Osteoblast (primary cell): ENCODE data around the gene DDI2. TPM values are rescaled to one million over a fixed set of nuclear protein-coding genes. Genes with fewer than 3 reads are reported as not detected.

Source experiments
- DNase-seq: peaks from one replicate; pipeline ENCODE4 v3.0.0; 2011; ENCODE audit warnings: low spot score, mixed read lengths; ENCODE audit not compliant: insufficient read length; ENCODE audit errors: missing footprints
- H2AFZ ChIP-seq: 2 replicates; pipeline ENCODE4 v1.6.0; 2011; ENCODE audit warnings: mild to moderate bottlenecking, low read length
- H3K27ac ChIP-seq: 2 replicates; pipeline ENCODE4 v1.5.1; 2011; ENCODE audit warnings: mild to moderate bottlenecking, low read depth, low read length, moderate library complexity
- H3K27me3 ChIP-seq: 2 replicates; pipeline ENCODE4 v1.6.0; 2012; ENCODE audit warnings: mild to moderate bottlenecking, control low read depth, inconsistent platforms, low read length, moderate library complexity; ENCODE audit not compliant: insufficient read depth
- H3K36me3 ChIP-seq: 2 replicates; pipeline ENCODE4 v1.5.1; 2011; ENCODE audit warnings: mild to moderate bottlenecking, low read length, control low read depth, moderate library complexity; ENCODE audit not compliant: insufficient read depth
- H3K4me1 ChIP-seq: 2 replicates; pipeline ENCODE4 v1.5.1; 2011; ENCODE audit warnings: mild to moderate bottlenecking, low read length, control low read depth, moderate library complexity; ENCODE audit not compliant: insufficient read depth
- H3K4me2 ChIP-seq: 2 replicates; pipeline ENCODE4 v1.6.0; 2011; ENCODE audit warnings: mild to moderate bottlenecking, low read length; ENCODE audit not compliant: insufficient read depth
- H3K4me3 ChIP-seq: fragments of 200-600 bp; sonication (generic); 3 replicates; pipeline ENCODE4 v1.5.1; 2012; ENCODE audit warnings: mild to moderate bottlenecking, low read length, inconsistent platforms; ENCODE audit not compliant: insufficient read depth
- H3K79me2 ChIP-seq: 2 replicates; pipeline ENCODE4 v1.6.0; 2012; ENCODE audit warnings: mild to moderate bottlenecking, low read length, control low read depth, inconsistent platforms; ENCODE audit not compliant: insufficient read depth
- H3K9me3 ChIP-seq: 2 replicates; pipeline ENCODE4 v1.5.1; 2011; ENCODE audit warnings: low read depth, low read length, control low read depth
- H4K20me1 ChIP-seq: 2 replicates; pipeline ENCODE4 v1.6.0; 2012; ENCODE audit warnings: mild to moderate bottlenecking, low read length, control low read depth; ENCODE audit not compliant: insufficient read depth
- total RNA-seq: library from RNA; depleted of rRNA; stranded (reverse); fragments of >200 nt; gene quantifications from 2 replicates; pipeline ENCODE4 v1.2.3, GENCODE V29; 2012
- TF ChIP-seq, protein P1 (sequence below): IDR thresholded peaks from 2 replicates; pipeline ENCODE4 v1.5.1; 2011; ENCODE audit warnings: mild to moderate bottlenecking, low read depth, low read length, moderate library complexity; ENCODE audit errors: extremely low read depth

DDI2 gene
- total RNA-seq, 1 donor, result 29.3 TPM

DNA sequence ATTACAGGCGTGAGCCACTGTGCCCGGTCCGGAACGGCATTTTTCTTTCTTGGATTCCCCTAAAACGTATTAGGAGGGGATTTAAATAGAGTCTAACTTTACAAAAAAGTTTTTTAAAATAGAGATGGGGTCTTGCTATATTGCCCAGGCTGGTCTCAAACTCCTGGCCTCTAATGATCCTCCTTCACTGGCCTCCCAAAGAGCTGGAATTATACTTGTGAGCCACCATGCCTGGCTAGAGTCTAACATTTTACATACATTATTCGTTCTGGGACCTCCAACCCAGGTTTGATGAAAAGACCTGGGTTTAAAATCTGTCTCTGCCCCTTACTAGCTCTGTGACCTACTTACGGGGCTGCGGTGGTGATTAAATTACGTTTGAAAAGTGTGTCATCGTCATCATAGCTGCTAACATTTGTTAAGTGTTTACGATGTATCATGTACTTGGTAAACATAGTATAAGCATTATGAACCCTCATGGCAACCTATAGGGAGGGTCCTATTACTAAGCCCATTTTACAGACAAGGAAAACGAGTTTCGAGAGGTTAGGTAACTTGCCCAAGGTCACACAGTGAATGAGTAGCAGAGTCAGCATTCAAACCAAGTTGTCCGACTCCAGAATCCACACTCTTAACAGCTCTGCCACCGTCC lies 91.4 kb downstream of the DDI2 start:
- H3K4me3 ChIP-seq, result no peak overlapping the region
- peaks cover 11% of the 10 kb centered on the region for H3K4me1 ChIP-seq
- peaks cover 87% of the 10 kb centered on the region for H3K79me2 ChIP-seq
- H2AFZ ChIP-seq, result no peak overlapping the region
- H3K4me2 ChIP-seq, result no peak overlapping the region
- no peaks in the 10 kb centered on the region for H3K9me3 ChIP-seq
- no peaks in the 10 kb centered on the region for H3K27me3 ChIP-seq
- no peak overlapping the region for H3K27ac ChIP-seq
- TF ChIP-seq, protein P1, sequence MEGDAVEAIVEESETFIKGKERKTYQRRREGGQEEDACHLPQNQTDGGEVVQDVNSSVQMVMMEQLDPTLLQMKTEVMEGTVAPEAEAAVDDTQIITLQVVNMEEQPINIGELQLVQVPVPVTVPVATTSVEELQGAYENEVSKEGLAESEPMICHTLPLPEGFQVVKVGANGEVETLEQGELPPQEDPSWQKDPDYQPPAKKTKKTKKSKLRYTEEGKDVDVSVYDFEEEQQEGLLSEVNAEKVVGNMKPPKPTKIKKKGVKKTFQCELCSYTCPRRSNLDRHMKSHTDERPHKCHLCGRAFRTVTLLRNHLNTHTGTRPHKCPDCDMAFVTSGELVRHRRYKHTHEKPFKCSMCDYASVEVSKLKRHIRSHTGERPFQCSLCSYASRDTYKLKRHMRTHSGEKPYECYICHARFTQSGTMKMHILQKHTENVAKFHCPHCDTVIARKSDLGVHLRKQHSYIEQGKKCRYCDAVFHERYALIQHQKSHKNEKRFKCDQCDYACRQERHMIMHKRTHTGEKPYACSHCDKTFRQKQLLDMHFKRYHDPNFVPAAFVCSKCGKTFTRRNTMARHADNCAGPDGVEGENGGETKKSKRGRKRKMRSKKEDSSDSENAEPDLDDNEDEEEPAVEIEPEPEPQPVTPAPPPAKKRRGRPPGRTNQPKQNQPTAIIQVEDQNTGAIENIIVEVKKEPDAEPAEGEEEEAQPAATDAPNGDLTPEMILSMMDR, result no peak
- H3K36me3 ChIP-seq, result peaks cover 8% of the 10 kb centered on the region
- H4K20me1 ChIP-seq, result peaks cover 11% of the 10 kb centered on the region
- DNase-seq, result no peak

DNA sequence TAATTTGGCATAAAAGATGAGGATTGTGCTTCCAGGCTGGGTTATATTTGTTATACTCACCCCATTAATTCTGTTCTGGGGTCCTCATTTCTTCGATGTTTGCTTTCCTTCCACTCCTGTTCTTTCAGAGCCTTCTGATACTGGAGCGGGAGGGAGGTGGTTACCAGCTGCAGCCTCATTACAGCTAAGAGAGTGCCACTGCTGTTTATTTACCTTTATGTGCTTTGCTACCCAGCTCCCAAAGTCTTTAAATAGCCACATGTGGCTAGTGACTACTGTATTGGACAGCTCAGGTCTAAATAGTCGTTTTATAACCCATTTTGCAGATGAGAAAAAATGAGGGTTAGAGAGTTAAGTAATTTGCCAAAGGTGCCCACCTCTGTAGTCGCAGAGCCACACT lies 92.0 kb downstream of the DDI2 start:
- Histone ChIP-seq H3K27ac (no peak overlapping the region), H3K4me1 (peaks cover 7% of the 10 kb centered on the region), H3K36me3 (peaks cover 8% of the 10 kb centered on the region), H3K79me2 (peaks cover 89% of the 10 kb centered on the region), H3K9me3 (no peaks in the 10 kb centered on the region), H2AFZ (no peak overlapping the region), H3K4me2 (no peak overlapping the region), H4K20me1 (peaks cover 11% of the 10 kb centered on the region), H3K4me3 (no peak overlapping the region), H3K27me3 (no peaks in the 10 kb centered on the region)
- DNase-seq, result peak; percentile 47
- TF ChIP-seq, protein P1, result no peak

- Histone ChIP-seq H3K4me3 (no peak overlapping the region), H3K27me3 (no peaks in the 10 kb centered on the region), H3K36me3 (peaks cover 13% of the 10 kb centered on the region), H3K9me3 (no peaks in the 10 kb centered on the region), H3K4me2 (no peak overlapping the region), H3K27ac (no peak overlapping the region), H3K79me2 (peaks cover 85% of the 10 kb centered on the region), H3K4me1 (peaks cover 4% of the 10 kb centered on the region), H4K20me1 (peaks cover 28% of the 10 kb centered on the region), H2AFZ (no peak overlapping the region)
- DNase-seq, result no peak
- TF ChIP-seq, protein P1, result no peak
Measured at GRCh38 chr1:15712168-15712567, 94.9 kb downstream of the DDI2 start.

- DNase-seq, result peak; percentile 88
- Histone ChIP-seq H3K4me3 (no peak overlapping the region), H3K4me1 (peaks cover 4% of the 10 kb centered on the region), H3K4me2 (no peak overlapping the region), H3K27me3 (no peaks in the 10 kb centered on the region), H2AFZ (no peak overlapping the region), H3K79me2 (peaks cover 66% of the 10 kb centered on the region), H3K36me3 (peaks cover 30% of the 10 kb centered on the region), H3K27ac (no peak overlapping the region), H3K9me3 (no peaks in the 10 kb centered on the region), H4K20me1 (peaks cover 22% of the 10 kb centered on the region)
- TF ChIP-seq, protein P1, result no peak
Measured at GRCh38 chr1:15714406-15715136, 97.3 kb downstream of the DDI2 start.
